Activated CD4-positive, alpha-beta T cell treated with anti-CD3 and anti-CD28 coated beads for 36 hours (primary cell): ENCODE data around the gene SPI1. TPM values are rescaled to one million over a fixed set of nuclear protein-coding genes. Genes with fewer than 3 reads are reported as not detected.

Experiments used
- ATAC-seq: fragments of 200-7000 bp; cut with Tn5 transposase; one replicate; pipeline ENCODE4 v1.10.0; 2021; ENCODE audit warnings: mild to moderate bottlenecking, moderate library complexity
- CTCF ChIA-PET: fragments of 350-600 bp; sonication (Branson Sonifier 250); formaldehyde crosslinking; loops from one replicate; lab custom pipeline; 2021; ENCODE audit warnings: antibody characterized with exemption; lab: Charles Lee
- POLR2A ChIA-PET: fragments of 350-600 bp; sonication (Branson Sonifier 250); formaldehyde crosslinking; loops from one replicate; lab custom pipeline; 2021; ENCODE audit warnings: antibody characterized with exemption, inconsistent platforms; lab: Charles Lee
- DNase-seq: peaks from one replicate; pipeline ENCODE4 v3.0.0-alpha.2; 2020
- H3K27ac Mint-ChIP-seq: one replicate; pipeline ENCODE4 v1.8.0; 2021; ENCODE audit warnings: mixed read lengths
- H3K27me3 Mint-ChIP-seq: one replicate; pipeline ENCODE4 v1.8.0; 2021; ENCODE audit warnings: mixed read lengths
- H3K36me3 Mint-ChIP-seq: one replicate; pipeline ENCODE4 v1.8.0; 2021; ENCODE audit warnings: low read depth, mixed read lengths
- H3K4me1 Mint-ChIP-seq: one replicate; pipeline ENCODE4 v1.8.0; 2021; ENCODE audit warnings: mixed read lengths
- H3K4me3 Mint-ChIP-seq: one replicate; pipeline ENCODE4 v1.8.0; 2021; ENCODE audit warnings: mild to moderate bottlenecking, moderate library complexity, mixed read lengths
- H3K9me3 Mint-ChIP-seq: one replicate; pipeline ENCODE4 v1.8.0; 2021; ENCODE audit warnings: low read depth, mixed read lengths
- intact Hi-C, 2 experiments: fragments of 100-400 bp; cut with DNase I in 1 of 2; cut with micrococcal nuclease in 1 of 2; formaldehyde crosslinking; loops; one replicate each; pipeline versions ENCODE4 v1.14.2 to v1.15.1; 2022 to 2024; cut with DNase I, micrococcal nuclease
- total RNA-seq, 2 experiments: library from RNA; stranded (reverse); gene quantifications; one replicate each; pipeline ENCODE4 v1.2.3, GENCODE V29; 2021

SPI1 gene
- total RNA-seq, 2 experiments from 2014 or later: 0.11 to 0.30 TPM

GRCh38 chr11:47355283-47356128, 22.8 kb downstream of the SPI1 start:
- H3K4me3 Mint-ChIP-seq: no peak overlapping the region
- peak; percentile 39 for ATAC-seq
- H3K27me3 Mint-ChIP-seq: no peaks in the 10 kb centered on the region
- intact Hi-C loops: loop anchor here in 1 of 2 experiments (2.0 to 10.0 kb wide), 2 partner anchors 179 to 471 kb away; partner anchors contain the start of gene ARFGAP2
- no peak overlapping the region for H3K27ac Mint-ChIP-seq
- POLR2A ChIA-PET: interaction anchor here (0.6 kb wide), 1 partner anchor 279 kb away, joined by 4 read pairs; no protein-coding TSS in a partner anchor
- CTCF ChIA-PET: no interaction called here
- no peaks in the 10 kb centered on the region for H3K9me3 Mint-ChIP-seq
- no peaks in the 10 kb centered on the region for H3K36me3 Mint-ChIP-seq
- peaks cover 12% of the 10 kb centered on the region for H3K4me1 Mint-ChIP-seq
- DNase-seq: peak; percentile 80

DNA sequence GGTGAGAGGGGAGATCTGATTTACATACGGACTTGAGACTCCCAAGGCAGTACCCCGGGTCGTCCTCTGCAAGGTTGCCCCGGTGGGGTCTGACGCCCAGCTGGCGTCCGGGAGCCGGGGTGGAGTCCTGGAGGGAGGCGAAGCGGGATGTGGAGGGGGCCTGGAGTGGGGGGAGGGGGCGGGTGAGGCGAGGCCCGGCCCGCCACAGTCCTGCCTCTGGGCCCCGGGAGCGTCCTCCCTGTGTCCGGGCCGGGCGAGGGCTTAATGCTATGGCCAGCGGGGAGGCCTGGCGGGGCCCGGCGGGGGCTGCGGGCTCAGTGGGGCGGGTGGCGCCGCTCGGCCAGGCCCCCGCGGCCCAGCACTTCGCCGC, 23.4 kb downstream of the SPI1 start:
- intact Hi-C loops: loop anchor here in 1 of 2 experiments (2.0 to 10.0 kb wide), 2 partner anchors 178 to 470 kb away; partner anchors contain the start of gene ARFGAP2
- Mint-ChIP-seq H3K27me3 (no peaks in the 10 kb centered on the region), H3K36me3 (no peaks in the 10 kb centered on the region), H3K27ac (no peak overlapping the region), H3K9me3 (no peaks in the 10 kb centered on the region), H3K4me1 (peaks cover 8% of the 10 kb centered on the region), H3K4me3 (no peak overlapping the region)
- CTCF ChIA-PET: no interaction called here
- ATAC-seq (no peak), DNase-seq (no peak)
- POLR2A ChIA-PET: interaction anchor here (0.6 kb wide), 1 partner anchor 278 kb away, joined by 4 read pairs; no protein-coding TSS in a partner anchor

GRCh38 chr11:47353978-47354774, 24.2 kb downstream of the SPI1 start:
- no peak overlapping the region for H3K4me3 Mint-ChIP-seq
- ChIA-PET CTCF (interaction anchor here (0.8 kb wide), 1 partner anchor 58 kb away, joined by 4 read pairs; no protein-coding TSS in a partner anchor), POLR2A (no interaction called here)
- H3K4me1 Mint-ChIP-seq: peaks cover under 1% of the 10 kb centered on the region
- no peak for DNase-seq
- no peak for ATAC-seq
- H3K9me3 Mint-ChIP-seq: no peaks in the 10 kb centered on the region
- H3K27me3 Mint-ChIP-seq: no peaks in the 10 kb centered on the region
- intact Hi-C loops: loop anchor here in 1 of 2 experiments (2.0 to 10.0 kb wide), 2 partner anchors 177 to 469 kb away; partner anchors contain the start of gene ARFGAP2
- no peaks in the 10 kb centered on the region for H3K36me3 Mint-ChIP-seq
- H3K27ac Mint-ChIP-seq: no peak overlapping the region

DNA sequence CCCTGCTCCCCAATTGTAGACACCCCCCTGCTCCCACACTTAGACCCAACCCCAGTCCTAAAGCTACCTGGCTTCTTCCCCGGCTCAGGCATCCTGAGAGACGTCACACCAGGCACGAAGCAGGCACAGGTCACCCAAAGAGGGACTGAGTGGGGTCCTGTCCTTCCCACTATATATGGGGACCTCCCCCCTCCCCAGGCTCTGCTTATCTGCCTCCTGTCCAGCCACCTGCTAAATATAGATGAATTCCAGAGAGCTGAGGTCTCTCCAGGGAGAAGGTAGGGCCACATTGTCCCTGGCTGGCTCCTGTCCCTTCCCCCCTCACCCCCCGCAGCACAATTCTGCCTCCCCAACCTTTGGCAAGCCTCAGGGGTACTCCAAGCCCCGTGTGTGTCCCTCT, 25.8 kb downstream of the SPI1 start, which contains the start of gene MYBPC3:
MYBPC3 (minus strand) TSS at position 147 of the 400 bp plus-strand sequence; CDS start at position 92, 55 bp downstream.
- CTCF ChIA-PET: interaction anchor here (1.2 to 1.5 kb wide), 2 partner anchors 21 to 52 kb away, joined by 4 to 5 read pairs; no protein-coding TSS in a partner anchor
- DNase-seq: no peak
- POLR2A ChIA-PET: no interaction called here
- H3K27me3 Mint-ChIP-seq: no peaks in the 10 kb centered on the region
- no peak for ATAC-seq
- no peaks in the 10 kb centered on the region for H3K36me3 Mint-ChIP-seq
- intact Hi-C loops: loop anchor here in 1 of 2 experiments (10.0 kb wide), 1 partner anchor 468 kb away; no protein-coding TSS in a partner anchor
- H3K4me1 Mint-ChIP-seq: no peaks in the 10 kb centered on the region
- no peak within 1 kb of the TSS for H3K27ac Mint-ChIP-seq
- H3K9me3 Mint-ChIP-seq: no peaks in the 10 kb centered on the region
- H3K4me3 Mint-ChIP-seq: no peak within 1 kb of the TSS

DNA sequence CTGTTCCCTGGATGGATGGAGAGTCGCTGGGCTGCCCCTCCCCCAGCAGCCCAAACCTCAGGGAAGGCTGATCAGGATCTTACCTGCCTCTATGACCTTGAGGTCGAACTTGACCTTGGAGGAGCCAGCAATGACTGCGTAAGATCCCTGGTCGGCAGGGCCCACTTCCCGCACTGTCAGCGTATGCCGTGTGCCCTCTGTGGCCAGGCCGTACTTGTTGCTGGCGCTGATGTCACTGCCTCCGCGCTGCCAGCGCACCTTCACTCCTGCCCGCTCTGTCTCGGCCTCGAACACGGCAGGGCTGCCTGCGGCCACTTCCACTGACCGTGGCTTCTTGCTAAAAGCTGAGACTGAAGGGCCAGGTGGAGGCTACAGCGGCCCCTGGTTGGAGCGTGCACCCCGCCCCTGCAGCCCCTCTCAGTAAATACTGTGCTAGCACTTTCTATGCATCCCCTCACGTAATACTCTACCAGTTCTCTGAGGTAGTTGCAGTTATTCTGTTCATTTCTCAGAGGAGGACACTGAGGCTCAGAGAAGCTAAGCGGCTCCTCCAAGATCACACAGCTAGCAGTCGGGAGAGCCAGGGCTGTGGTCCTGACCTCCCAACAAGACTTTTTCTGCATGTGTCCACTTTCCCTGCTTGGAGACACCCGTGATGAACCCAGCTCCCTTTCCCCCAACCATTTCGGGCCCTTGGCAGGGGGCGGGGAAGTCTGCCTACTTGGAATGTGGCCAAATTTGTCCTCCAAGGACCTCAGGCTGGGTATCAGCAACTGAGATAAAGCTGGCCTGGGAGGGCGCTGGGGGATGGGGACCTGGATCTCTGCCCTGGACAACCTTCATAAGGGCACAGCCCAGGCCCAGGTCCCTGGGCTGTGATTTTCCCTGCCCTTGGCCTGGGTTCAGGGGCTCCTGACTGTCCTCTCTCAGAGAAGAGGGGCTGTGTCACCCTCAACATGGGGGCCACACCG, 26.9 kb downstream of the SPI1 start:
- ChIA-PET POLR2A (no interaction called here), CTCF (interaction anchor here (1.5 kb wide), 1 partner anchor 23 kb away, joined by 5 read pairs; no protein-coding TSS in a partner anchor)
- no peak for DNase-seq
- no peak overlapping the region for H3K27ac Mint-ChIP-seq
- no peak for ATAC-seq
- intact Hi-C loops: loop anchor here in 1 of 2 experiments (10.0 kb wide), 1 partner anchor 467 kb away; no protein-coding TSS in a partner anchor
- H3K36me3 Mint-ChIP-seq: no peaks in the 10 kb centered on the region
- no peaks in the 10 kb centered on the region for H3K9me3 Mint-ChIP-seq
- H3K4me3 Mint-ChIP-seq: no peak overlapping the region
- no peaks in the 10 kb centered on the region for H3K4me1 Mint-ChIP-seq
- no peaks in the 10 kb centered on the region for H3K27me3 Mint-ChIP-seq

DNA sequence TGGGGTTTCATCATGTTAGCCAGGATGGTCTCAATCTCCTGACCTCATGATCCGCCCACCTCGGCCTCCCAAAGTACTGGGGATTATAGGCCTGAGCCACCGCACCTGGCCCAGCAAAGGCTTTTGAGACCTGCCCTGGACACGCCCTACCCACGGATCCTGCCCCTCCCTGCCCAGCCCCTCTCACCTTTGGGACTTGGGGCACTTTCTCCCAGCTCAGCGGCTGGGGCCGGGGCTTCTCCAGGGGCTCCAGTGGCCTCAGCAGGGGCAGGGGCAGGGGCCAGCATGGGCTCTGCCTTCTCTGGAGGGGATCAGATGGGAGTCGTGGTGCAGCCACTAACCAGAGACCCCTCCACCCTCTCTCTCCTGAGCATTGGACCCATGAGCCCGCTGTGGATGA, 28.0 kb downstream of the SPI1 start:
- no peaks in the 10 kb centered on the region for H3K9me3 Mint-ChIP-seq
- no peak overlapping the region for H3K4me3 Mint-ChIP-seq
- CTCF ChIA-PET: no interaction called here
- no peaks in the 10 kb centered on the region for H3K36me3 Mint-ChIP-seq
- intact Hi-C loops: loop anchor here in 1 of 2 experiments (10.0 kb wide), 1 partner anchor 466 kb away; no protein-coding TSS in a partner anchor
- ATAC-seq (no peak), DNase-seq (no peak)
- no peaks in the 10 kb centered on the region for H3K27me3 Mint-ChIP-seq
- POLR2A ChIA-PET: no interaction called here
- no peaks in the 10 kb centered on the region for H3K4me1 Mint-ChIP-seq
- no peak overlapping the region for H3K27ac Mint-ChIP-seq

DNA sequence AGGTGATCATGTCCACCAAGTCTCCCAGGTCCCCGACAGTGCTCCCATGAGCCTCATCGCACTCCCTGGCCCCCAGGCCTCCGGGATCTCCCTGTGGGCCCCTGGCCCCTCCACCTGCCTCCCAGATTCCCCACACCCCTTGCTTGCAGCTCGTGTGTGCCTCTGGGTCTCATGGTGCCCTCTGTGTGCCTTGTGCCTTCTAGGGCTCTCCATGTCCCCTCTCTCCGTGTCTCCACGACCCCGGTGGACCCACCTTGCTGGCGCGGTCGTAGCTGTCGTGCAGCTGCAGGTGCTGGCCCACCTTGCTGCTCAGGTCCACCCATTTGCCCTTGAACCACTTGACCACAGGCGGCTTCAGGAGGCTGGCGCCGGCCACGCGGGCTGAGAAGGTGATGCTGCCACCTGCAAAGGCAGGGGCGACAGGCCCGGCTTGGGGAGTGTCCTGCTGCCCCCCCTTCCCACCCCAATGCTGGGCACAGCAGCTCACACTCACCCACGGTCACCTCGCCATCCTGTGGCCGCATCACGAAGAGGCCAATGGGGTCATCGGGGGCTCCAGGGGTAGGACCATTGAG, 28.7 kb downstream of the SPI1 start:
- Mint-ChIP-seq H3K4me3 (no peak overlapping the region), H3K9me3 (no peaks in the 10 kb centered on the region), H3K36me3 (no peaks in the 10 kb centered on the region), H3K27ac (no peak overlapping the region), H3K27me3 (no peaks in the 10 kb centered on the region), H3K4me1 (no peaks in the 10 kb centered on the region)
- ATAC-seq (no peak), DNase-seq (no peak)
- CTCF ChIA-PET: interaction anchor here (0.6 kb wide), 2 partner anchors 96 to 116 kb away, joined by 3 to 5 read pairs; no protein-coding TSS in a partner anchor
- POLR2A ChIA-PET: no interaction called here
- intact Hi-C loops: loop anchor here in 1 of 2 experiments (10.0 kb wide), 1 partner anchor 465 kb away; no protein-coding TSS in a partner anchor

DNA sequence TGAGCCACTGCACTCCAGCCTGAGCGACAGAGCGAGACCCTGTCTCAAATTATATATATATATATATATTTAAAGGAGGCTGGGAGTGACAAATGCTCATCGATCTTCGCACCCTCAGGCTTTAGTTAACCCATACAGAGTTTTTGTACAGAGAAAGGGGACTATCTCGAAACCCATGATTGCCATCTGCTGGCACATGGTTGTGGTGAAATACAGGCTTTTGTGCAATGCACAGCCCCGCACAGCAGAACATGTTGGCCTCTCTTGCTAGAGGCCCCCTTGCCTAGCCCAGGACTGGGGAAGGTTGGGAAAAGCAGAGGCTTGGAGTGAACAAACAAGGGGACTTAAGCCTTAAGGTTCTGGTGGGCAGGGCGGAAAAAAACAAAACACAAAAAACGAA, 29.5 kb downstream of the SPI1 start:
- H3K27me3 Mint-ChIP-seq: no peaks in the 10 kb centered on the region
- H3K27ac Mint-ChIP-seq: no peak overlapping the region
- intact Hi-C loops: no loop called here
- ATAC-seq (no peak), DNase-seq (peak; percentile 41)
- CTCF ChIA-PET: interaction anchor here (0.6 kb wide), 1 partner anchor 97 kb away, joined by 3 read pairs; no protein-coding TSS in a partner anchor
- POLR2A ChIA-PET: no interaction called here
- no peaks in the 10 kb centered on the region for H3K4me1 Mint-ChIP-seq
- H3K9me3 Mint-ChIP-seq: no peaks in the 10 kb centered on the region
- H3K36me3 Mint-ChIP-seq: no peaks in the 10 kb centered on the region
- no peak overlapping the region for H3K4me3 Mint-ChIP-seq

DNA sequence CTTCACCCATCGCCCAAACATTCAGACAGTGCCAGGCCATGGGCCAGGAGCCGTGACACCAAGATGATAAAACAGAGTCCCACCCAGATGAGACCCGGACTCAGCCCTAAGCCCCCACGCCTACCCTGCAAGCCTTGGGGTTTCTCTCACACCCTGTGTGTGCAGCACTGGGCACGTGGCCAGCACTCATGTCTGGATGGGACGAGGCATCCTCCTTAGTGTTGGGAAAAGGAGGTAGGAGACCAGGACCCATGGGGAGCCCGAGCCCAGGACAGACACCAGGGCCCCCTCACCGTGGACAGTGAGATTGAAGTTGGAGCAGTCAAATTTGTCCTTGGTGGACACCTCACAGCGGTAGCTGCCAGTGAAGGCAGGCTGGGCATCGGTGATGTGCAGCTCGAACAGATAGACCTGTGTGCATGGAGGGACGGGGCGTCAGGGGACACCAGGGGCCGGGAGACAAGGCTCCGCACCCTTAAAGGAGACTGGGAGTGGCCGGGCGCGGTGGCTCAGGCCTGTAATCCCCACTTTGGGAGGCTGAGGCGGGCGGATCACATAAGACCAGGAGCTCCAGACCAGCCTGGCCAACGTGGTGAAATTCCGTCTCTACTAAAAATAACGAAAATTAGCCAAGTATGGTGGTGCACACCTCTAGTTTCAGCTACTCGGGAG, 30.1 kb downstream of the SPI1 start:
- no peaks in the 10 kb centered on the region for H3K4me1 Mint-ChIP-seq
- DNase-seq: no peak
- no peaks in the 10 kb centered on the region for H3K27me3 Mint-ChIP-seq
- no peak for ATAC-seq
- no peak overlapping the region for H3K4me3 Mint-ChIP-seq
- H3K27ac Mint-ChIP-seq: no peak overlapping the region
- POLR2A ChIA-PET: interaction anchor here (0.6 kb wide), 1 partner anchor 82 kb away, joined by 4 read pairs; no protein-coding TSS in a partner anchor
- intact Hi-C loops: no loop called here
- CTCF ChIA-PET: no interaction called here
- H3K9me3 Mint-ChIP-seq: no peaks in the 10 kb centered on the region
- no peaks in the 10 kb centered on the region for H3K36me3 Mint-ChIP-seq
